ENCODE data around the gene HSD11B1.

The HSD11B1 gene

DNA sequence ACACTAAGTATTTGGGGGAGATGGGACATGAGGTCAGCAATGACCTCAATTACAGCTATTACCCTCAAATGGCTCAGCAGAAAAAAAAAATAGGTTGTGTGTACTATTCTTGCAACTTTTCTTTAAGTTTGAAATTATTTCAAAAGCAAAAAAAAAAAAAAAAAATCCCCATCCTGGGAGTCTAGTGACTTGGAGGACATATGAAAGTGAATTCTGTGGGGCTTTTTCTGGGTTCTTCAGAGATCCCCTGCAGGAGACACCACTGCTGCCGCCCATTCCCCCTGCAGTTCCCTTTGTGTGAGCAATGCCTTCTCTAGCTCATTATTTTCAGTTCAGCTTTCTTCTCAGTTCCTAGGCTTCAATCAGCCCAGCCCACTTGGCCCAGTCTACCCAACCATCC, 16.7 kb downstream of the HSD11B1 start:
- TF ChIP-seq, protein P1, sequence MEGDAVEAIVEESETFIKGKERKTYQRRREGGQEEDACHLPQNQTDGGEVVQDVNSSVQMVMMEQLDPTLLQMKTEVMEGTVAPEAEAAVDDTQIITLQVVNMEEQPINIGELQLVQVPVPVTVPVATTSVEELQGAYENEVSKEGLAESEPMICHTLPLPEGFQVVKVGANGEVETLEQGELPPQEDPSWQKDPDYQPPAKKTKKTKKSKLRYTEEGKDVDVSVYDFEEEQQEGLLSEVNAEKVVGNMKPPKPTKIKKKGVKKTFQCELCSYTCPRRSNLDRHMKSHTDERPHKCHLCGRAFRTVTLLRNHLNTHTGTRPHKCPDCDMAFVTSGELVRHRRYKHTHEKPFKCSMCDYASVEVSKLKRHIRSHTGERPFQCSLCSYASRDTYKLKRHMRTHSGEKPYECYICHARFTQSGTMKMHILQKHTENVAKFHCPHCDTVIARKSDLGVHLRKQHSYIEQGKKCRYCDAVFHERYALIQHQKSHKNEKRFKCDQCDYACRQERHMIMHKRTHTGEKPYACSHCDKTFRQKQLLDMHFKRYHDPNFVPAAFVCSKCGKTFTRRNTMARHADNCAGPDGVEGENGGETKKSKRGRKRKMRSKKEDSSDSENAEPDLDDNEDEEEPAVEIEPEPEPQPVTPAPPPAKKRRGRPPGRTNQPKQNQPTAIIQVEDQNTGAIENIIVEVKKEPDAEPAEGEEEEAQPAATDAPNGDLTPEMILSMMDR (conservative IDR thresholded peaks at IDR 0.05; ENCODE audit: control insufficient read depth, insufficient read depth, low read depth, low read length), result no peak
- no peak overlapping the region for H3K4me3 ChIP-seq (ENCODE audit: control insufficient read depth, low read depth, low read length)
- DNase-seq (ENCODE audit: low read depth), result no peak

- no peak for DNase-seq (ENCODE audit: low read depth)
- TF ChIP-seq, protein P1 (conservative IDR thresholded peaks at IDR 0.05; ENCODE audit: control insufficient read depth, insufficient read depth, low read depth, low read length), result no peak
- no peak overlapping the region for H3K4me3 ChIP-seq (ENCODE audit: control insufficient read depth, low read depth, low read length)
Measured at GRCh38 chr1:209723265-209723664, 18.6 kb downstream of the HSD11B1 start.

- DNase-seq (ENCODE audit: low read depth), result peak; percentile 18
- TF ChIP-seq, protein P1 (conservative IDR thresholded peaks at IDR 0.05; ENCODE audit: control insufficient read depth, insufficient read depth, low read depth, low read length), result no peak
- H3K4me3 ChIP-seq (ENCODE audit: control insufficient read depth, low read depth, low read length), result no peak overlapping the region
Measured at GRCh38 chr1:209723756-209724693, 19.4 kb downstream of the HSD11B1 start.

GRCh38 chr1:209727286-209727685, 22.6 kb downstream of the HSD11B1 start:
- TF ChIP-seq, protein P1 (conservative IDR thresholded peaks at IDR 0.05; ENCODE audit: control insufficient read depth, insufficient read depth, low read depth, low read length), result no peak
- no peak for DNase-seq (ENCODE audit: low read depth)
- no peak overlapping the region for H3K4me3 ChIP-seq (ENCODE audit: control insufficient read depth, low read depth, low read length)

- H3K4me3 ChIP-seq (ENCODE audit: control insufficient read depth, low read depth, low read length), result no peak overlapping the region
- DNase-seq (ENCODE audit: low read depth), result no peak
- TF ChIP-seq, protein P1 (conservative IDR thresholded peaks at IDR 0.05; ENCODE audit: control insufficient read depth, insufficient read depth, low read depth, low read length), result no peak
Measured at GRCh38 chr1:209727785-209728184, 23.1 kb downstream of the HSD11B1 start.

GRCh38 chr1:209728466-209728865, 23.8 kb downstream of the HSD11B1 start:
- TF ChIP-seq, protein P1 (conservative IDR thresholded peaks at IDR 0.05; ENCODE audit: control insufficient read depth, insufficient read depth, low read depth, low read length), result no peak
- no peak overlapping the region for H3K4me3 ChIP-seq (ENCODE audit: control insufficient read depth, low read depth, low read length)
- no peak for DNase-seq (ENCODE audit: low read depth)
